ENCODE results near the gene CALHM5. TPM values are rescaled to one million over a fixed set of nuclear protein-coding genes. Genes with fewer than 3 reads are reported as not detected.
A peak's percentile ranks its signal among the peaks of the same experiment; 100 is the strongest.

The CALHM5 gene
- total RNA-seq, 3 donors from 2014 or later = 0.73 to 2.4 (median 1.6) TPM

DNA sequence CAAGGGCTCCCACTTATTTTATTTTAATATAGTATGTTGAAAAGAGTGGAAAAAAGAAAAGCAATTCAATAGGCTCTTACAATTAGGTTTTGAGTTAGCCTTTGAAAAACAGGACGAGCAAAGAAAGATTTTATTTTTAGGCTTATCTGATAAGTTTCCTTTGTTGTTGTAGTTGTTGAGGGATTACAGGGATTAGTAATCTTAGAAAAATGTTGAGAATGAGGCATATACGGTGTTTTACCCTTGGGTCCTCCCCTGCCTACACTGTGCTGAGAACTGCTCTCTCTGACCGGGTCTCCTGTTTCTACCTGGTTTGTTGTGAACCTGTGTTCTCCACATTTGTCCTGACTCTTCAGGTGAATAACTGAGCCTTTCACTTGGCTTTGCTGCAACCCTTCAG lies 17.3 kb downstream of the CALHM5 start:
- intact Hi-C loops (cut with DNase I; ENCODE audit: low total_unique reads) = loop anchor here (10.0 kb wide), 1 partner anchor 1446 kb away; no protein-coding TSS in a partner anchor
- H3K36me3 ChIP-seq = no peaks in the 10 kb centered on the region
- no peaks in the 10 kb centered on the region for H3K9me3 ChIP-seq
- H3K4me1 ChIP-seq = no peaks in the 10 kb centered on the region
- DNase-seq (ENCODE audit: low spot score in 2 of 2) = no peak
- TF ChIP-seq POLR2AphosphoS5 (IDR thresholded peaks at IDR 0.05) (no peak), POLR2A (IDR thresholded peaks at IDR 0.05) (no peak)
- TF ChIP-seq, protein P1, sequence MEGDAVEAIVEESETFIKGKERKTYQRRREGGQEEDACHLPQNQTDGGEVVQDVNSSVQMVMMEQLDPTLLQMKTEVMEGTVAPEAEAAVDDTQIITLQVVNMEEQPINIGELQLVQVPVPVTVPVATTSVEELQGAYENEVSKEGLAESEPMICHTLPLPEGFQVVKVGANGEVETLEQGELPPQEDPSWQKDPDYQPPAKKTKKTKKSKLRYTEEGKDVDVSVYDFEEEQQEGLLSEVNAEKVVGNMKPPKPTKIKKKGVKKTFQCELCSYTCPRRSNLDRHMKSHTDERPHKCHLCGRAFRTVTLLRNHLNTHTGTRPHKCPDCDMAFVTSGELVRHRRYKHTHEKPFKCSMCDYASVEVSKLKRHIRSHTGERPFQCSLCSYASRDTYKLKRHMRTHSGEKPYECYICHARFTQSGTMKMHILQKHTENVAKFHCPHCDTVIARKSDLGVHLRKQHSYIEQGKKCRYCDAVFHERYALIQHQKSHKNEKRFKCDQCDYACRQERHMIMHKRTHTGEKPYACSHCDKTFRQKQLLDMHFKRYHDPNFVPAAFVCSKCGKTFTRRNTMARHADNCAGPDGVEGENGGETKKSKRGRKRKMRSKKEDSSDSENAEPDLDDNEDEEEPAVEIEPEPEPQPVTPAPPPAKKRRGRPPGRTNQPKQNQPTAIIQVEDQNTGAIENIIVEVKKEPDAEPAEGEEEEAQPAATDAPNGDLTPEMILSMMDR (IDR thresholded peaks at IDR 0.05) = no peak
- H3K27me3 ChIP-seq = no peaks in the 10 kb centered on the region
- no peak overlapping the region for H3K4me3 ChIP-seq
- no peak overlapping the region for H3K27ac ChIP-seq

DNA sequence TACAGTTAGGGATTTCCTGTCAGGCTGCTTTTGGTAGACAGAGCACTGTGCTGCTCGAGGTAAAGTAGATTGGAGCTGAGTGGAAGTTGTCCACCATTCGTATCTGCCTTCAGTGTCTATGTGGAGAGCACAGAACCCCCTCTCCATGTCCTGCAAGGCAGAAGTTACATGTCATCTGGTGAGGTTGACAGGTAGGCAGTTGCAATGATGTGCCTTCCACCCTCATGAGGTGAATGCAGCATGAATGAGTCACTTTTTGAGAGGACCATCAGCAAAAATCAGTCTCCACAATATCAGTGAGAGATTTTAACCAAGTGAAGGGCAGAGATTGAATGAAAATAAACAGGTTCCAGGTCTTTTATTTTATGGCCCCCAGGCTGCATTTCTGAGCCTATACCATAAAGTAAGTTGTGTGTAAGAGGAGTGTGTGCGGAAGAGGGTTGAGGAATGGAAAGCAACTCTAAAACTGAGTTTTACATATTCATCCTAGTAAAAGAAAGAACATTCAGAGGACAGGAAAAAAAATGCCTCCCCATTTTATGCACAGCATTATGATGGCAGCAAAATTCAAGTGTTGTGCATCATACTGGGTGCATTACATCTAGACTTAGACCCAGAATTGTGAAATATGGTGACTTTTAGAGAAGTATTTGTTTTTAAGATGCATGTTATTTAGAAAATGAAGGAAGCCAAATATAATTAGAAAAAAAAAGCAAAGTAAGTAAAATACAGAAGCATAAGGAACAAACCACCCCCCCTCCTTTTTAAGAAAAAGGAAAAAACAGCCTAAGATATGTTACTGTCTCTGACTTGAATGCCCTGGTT lies 18.2 kb downstream of the CALHM5 start:
- no peak for DNase-seq (ENCODE audit: low spot score in 2 of 2)
- Histone ChIP-seq H3K27ac (no peak overlapping the region), H3K4me3 (no peak overlapping the region), H3K9me3 (no peaks in the 10 kb centered on the region), H3K27me3 (no peaks in the 10 kb centered on the region), H3K4me1 (no peaks in the 10 kb centered on the region), H3K36me3 (no peaks in the 10 kb centered on the region)
- no peak for TF ChIP-seq POLR2AphosphoS5 (IDR thresholded peaks at IDR 0.05)
- TF ChIP-seq POLR2A (IDR thresholded peaks at IDR 0.05) = no peak
- TF ChIP-seq, protein P1 (IDR thresholded peaks at IDR 0.05) = no peak
- intact Hi-C loops (cut with DNase I; ENCODE audit: low total_unique reads) = loop anchor here (10.0 kb wide), 1 partner anchor 1445 kb away; no protein-coding TSS in a partner anchor

DNA sequence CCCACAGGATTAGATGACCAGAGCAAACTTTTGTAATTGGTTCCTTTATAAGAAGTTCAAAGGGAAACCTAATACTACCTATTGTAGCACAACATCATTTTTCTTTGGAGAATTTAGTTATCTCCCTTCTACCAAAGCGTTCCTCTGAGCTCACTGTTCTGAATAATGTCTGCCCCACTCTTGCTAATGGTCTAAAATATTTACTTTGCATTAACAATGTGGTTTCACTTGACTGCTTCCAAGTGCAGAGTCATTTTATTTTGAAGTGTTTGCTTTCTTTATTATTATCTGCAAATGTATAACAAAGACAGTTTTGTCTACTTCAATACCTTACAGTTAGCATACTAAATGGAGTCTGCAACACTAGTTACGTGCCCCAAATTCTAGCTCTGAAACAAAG lies 19.0 kb downstream of the CALHM5 start:
- no peak for DNase-seq (ENCODE audit: low spot score in 2 of 2)
- H3K36me3 ChIP-seq = no peaks in the 10 kb centered on the region

DNA sequence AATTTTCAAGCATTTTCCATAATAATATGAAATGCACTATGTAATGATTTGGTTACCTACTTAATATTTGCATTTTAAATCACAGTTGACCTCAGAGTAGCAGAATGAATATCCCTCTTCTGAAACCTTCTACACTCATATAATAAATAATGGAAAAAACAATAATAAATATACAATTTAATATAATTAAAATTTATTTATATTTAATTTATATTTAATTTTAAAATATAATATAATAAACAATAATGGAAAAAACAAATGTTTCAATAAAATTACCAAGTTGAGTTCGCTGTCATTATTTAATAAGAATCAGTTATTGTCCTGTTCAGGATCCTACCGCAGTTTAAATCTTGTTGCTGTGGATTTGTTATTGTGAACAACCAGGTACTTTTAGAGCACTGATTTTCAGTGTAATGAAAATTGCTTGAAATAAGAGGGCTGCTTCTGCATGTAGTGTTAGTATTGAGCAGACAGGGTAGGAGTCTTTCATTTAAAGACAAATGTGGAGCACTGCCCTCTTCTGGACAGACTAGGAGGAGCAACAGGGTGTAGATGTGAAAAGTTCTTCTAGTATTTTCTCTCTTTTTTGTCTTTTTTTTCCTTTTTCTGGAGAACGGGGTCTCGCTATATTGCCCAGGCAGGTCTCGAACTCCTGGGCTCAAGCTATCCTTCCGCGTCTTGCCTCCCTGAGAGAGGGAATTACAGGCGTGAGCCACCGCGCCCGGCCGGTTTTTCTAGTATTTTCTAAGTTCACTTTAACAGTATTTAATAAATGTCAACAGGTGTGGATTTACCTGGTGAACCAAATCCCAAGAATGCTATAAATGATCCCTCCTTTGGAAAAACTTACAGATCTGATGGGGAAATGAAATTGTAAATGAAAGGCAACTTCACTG lies 20.5 kb downstream of the CALHM5 start:
- no peak overlapping the region for H3K27ac ChIP-seq
- TF ChIP-seq, protein P1 (IDR thresholded peaks at IDR 0.05) = peak; percentile 47 to 67 (median 67)
- no peak for TF ChIP-seq POLR2A (IDR thresholded peaks at IDR 0.05)
- TF ChIP-seq POLR2AphosphoS5 (IDR thresholded peaks at IDR 0.05) = no peak
- H3K9me3 ChIP-seq = no peaks in the 10 kb centered on the region
- H3K27me3 ChIP-seq = no peaks in the 10 kb centered on the region
- no peaks in the 10 kb centered on the region for H3K4me1 ChIP-seq
- no peak for DNase-seq (ENCODE audit: low spot score in 2 of 2)
- intact Hi-C loops (cut with DNase I; ENCODE audit: low total_unique reads) = loop anchor here (1.0 kb wide), 1 partner anchor 10 kb away; no protein-coding TSS in a partner anchor
- H3K36me3 ChIP-seq = no peaks in the 10 kb centered on the region
- no peak overlapping the region for H3K4me3 ChIP-seq

More for the DNA sequence above, 19.0 kb downstream of the CALHM5 start:
- Histone ChIP-seq H3K9me3 (no peaks in the 10 kb centered on the region), H3K4me3 (no peak overlapping the region), H3K4me1 (no peaks in the 10 kb centered on the region), H3K27ac (no peak overlapping the region), H3K27me3 (no peaks in the 10 kb centered on the region)
- TF ChIP-seq POLR2AphosphoS5 (IDR thresholded peaks at IDR 0.05) (no peak), POLR2A (IDR thresholded peaks at IDR 0.05) (no peak)
- TF ChIP-seq, protein P1 (IDR thresholded peaks at IDR 0.05) = no peak
- intact Hi-C loops (cut with DNase I; ENCODE audit: low total_unique reads) = no loop called here
